Esophagus squamous epithelium (tissue), 5 donors: ENCODE data around the gene NFATC4. TPM values are rescaled to one million over a fixed set of nuclear protein-coding genes. Genes with fewer than 3 reads are reported as not detected.

Source experiments
- DNase-seq: peaks from one replicate; lab custom pipeline; 2025; lab: John Stamatoyannopoulos, UW
- H3K27ac ChIP-seq, 4 donors: fragments of 200-600 bp; sonication (generic); one replicate each; pipeline ENCODE4 v1.5.1; 2016 to 2019; ENCODE audit warnings: mild to moderate bottlenecking in 1 of 4
- H3K27me3 ChIP-seq, 4 donors: fragments of 200-600 bp; sonication (generic); 1 replicate in 3 of 4; 2 replicates in 1 of 4; pipeline versions ENCODE4 v1.5.1 to v1.6.0; 2017 to 2021; ENCODE audit warnings: antibody characterized with exemption in 1 of 4
- H3K36me3 ChIP-seq, 3 donors: fragments of 200-600 bp; sonication (generic); one replicate each; pipeline ENCODE4 v1.5.1; 2016 to 2019
- H3K4me1 ChIP-seq, 3 donors: fragments of 200-600 bp; sonication (generic); one replicate each; pipeline ENCODE4 v1.5.1; 2017 to 2019
- H3K4me3 ChIP-seq, 4 donors: fragments of 200-600 bp; sonication (generic); 1 replicate in 3 of 4; 2 replicates in 1 of 4; pipeline ENCODE4 v1.5.1; 2016 to 2019; ENCODE audit warnings: mild to moderate bottlenecking in 2 of 4, moderate library complexity in 1 of 4
- H3K9me3 ChIP-seq, 3 donors: fragments of 200-600 bp; sonication (generic); one replicate each; pipeline ENCODE4 v1.5.1; 2016 to 2019
- POLR2A ChIP-seq, 4 donors: fragments of 450-650 bp; IDR thresholded peaks; one replicate each; pipeline ENCODE4 v1.6.1; 2017; ENCODE audit warnings: antibody characterized with exemption in 4 of 4, mild to moderate bottlenecking in 4 of 4, moderate library complexity in 3 of 4
- WGBS, 2 donors: methylation state at CpG; one replicate each; pipeline ENCODE4 v1.1.5; 2018; 5-methylcytosine and 5-hydroxymethylcytosine counted together
- intact Hi-C: fragments of 100-400 bp; cut with DNase I; formaldehyde crosslinking; loops from one replicate; pipeline ENCODE4 v1.15.0; 2022
- total RNA-seq, 4 donors: library from RNA; depleted of rRNA; stranded (reverse); fragments of >200 nt; gene quantifications; one replicate each; pipeline ENCODE4 v1.1.0, GENCODE V29; 2016
- TF ChIP-seq, protein P1 (sequence below), 6 experiments: fragments of 450-650 bp in 4 of 6; fragments of 200-600 bp in 2 of 6; sonication (generic) in 2 of 6; IDR thresholded peaks; one replicate each; pipeline ENCODE4 v1.5.1; 2016 to 2019; ENCODE audit warnings: antibody characterized with exemption in 6 of 6, mild to moderate bottlenecking in 4 of 6, moderate library complexity in 4 of 6
- donor health status: DM: yes; HTN: yes; CAD: no.

The NFATC4 gene
- total RNA-seq, 4 donors from 2014 or later = 2.7 to 22.5 (median 9.2) TPM

DNA sequence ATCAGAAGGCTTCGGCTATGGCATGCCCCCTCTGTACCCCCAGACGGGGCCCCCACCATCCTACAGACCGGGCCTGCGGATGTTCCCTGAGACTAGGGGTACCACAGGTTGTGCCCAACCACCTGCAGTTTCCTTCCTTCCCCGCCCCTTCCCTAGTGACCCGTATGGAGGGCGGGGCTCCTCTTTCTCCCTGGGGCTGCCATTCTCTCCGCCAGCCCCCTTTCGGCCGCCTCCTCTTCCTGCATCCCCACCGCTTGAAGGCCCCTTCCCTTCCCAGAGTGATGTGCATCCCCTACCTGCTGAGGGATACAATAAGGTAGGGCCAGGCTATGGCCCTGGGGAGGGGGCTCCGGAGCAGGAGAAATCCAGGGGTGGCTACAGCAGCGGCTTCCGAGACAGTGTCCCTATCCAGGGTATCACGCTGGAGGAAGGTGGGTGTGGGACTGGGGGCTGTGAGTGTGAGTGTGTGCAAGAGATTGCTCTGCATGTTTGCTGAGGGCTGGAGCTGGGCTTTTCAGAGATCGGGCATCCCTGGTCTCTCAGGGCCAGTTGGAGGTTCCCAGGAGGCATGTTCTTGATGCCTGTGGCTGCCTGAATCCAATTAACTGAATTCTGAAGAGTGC lies 8.6 kb downstream of the NFATC4 start:
- intact Hi-C loops = no loop called here
- DNase-seq = no peak
- Histone ChIP-seq H3K4me3 (no peak overlapping the region), H3K27me3 (no peaks in the 10 kb centered on the region), H3K4me1 (peaks cover 17 to 71% (median 20%) of the 10 kb centered on the region in 3 donors), H3K27ac (no peak overlapping the region), H3K36me3 (peaks cover 0 to 37% (median 0%) of the 10 kb centered on the region in 3 donors), H3K9me3 (no peaks in the 10 kb centered on the region)
- TF ChIP-seq, protein P1, sequence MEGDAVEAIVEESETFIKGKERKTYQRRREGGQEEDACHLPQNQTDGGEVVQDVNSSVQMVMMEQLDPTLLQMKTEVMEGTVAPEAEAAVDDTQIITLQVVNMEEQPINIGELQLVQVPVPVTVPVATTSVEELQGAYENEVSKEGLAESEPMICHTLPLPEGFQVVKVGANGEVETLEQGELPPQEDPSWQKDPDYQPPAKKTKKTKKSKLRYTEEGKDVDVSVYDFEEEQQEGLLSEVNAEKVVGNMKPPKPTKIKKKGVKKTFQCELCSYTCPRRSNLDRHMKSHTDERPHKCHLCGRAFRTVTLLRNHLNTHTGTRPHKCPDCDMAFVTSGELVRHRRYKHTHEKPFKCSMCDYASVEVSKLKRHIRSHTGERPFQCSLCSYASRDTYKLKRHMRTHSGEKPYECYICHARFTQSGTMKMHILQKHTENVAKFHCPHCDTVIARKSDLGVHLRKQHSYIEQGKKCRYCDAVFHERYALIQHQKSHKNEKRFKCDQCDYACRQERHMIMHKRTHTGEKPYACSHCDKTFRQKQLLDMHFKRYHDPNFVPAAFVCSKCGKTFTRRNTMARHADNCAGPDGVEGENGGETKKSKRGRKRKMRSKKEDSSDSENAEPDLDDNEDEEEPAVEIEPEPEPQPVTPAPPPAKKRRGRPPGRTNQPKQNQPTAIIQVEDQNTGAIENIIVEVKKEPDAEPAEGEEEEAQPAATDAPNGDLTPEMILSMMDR (IDR thresholded peaks at IDR 0.05) = no peak
- TF ChIP-seq POLR2A (IDR thresholded peaks at IDR 0.05) = no peak
- WGBS, 2 donors = 74 to 84% methylated on average over 5 to 8 of the region's 16 CpGs

DNA sequence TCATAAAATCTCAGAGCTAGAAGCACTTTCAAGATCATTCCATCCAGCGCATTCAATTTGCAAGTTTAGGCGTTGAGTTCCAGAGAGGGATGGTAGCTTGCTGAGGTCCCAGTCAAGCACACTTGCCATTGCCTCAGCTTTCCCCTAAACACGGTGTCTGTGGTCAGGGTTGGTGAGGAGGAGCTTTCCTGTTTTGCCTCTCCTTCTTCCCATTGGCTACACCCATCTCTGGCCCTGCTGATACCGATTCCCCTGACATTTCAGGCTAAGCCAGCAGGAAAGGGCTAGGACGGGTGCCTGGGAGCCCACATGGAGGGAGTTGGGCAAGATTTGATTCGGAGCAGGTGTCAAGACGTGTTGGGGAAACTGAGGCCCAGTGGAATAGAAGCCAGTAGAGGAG lies 9.1 kb downstream of the NFATC4 start:
- Histone ChIP-seq H3K27ac (no peak overlapping the region), H3K4me1 (peaks cover 17 to 71% (median 20%) of the 10 kb centered on the region in 3 donors), H3K9me3 (no peaks in the 10 kb centered on the region), H3K4me3 (no peak overlapping the region), H3K36me3 (peaks cover 0 to 37% (median 0%) of the 10 kb centered on the region in 3 donors), H3K27me3 (no peaks in the 10 kb centered on the region)
- no peak for TF ChIP-seq POLR2A (IDR thresholded peaks at IDR 0.05)
- TF ChIP-seq, protein P1 (IDR thresholded peaks at IDR 0.05) = no peak
- intact Hi-C loops = no loop called here
- no peak for DNase-seq
- 70 to 80% methylated on average over 6 to 7 of the region's 7 CpGs for WGBS, 2 donors

DNA sequence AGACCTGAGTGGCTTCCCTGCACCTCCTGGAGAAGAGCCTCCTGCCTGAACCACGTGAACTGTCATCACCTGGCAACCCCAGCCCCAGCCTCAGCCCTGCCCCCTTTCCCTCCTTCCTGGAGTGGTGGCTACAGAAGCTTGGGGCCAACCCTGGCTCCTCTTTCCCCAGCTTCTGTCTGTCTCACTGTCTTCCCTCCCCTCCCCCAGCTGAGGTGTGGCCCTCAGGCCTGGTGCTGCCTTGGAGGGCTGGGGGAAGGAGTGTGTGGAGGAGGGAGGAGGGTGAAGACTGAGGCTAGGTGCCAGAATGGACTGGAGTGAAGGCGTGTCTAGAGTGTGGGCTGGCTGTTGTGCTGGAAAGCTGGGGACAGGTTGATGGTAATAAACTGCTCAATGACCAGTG lies 9.7 kb downstream of the NFATC4 start:
- Histone ChIP-seq H3K4me1 (peaks cover 17 to 71% (median 20%) of the 10 kb centered on the region in 3 donors), H3K9me3 (no peaks in the 10 kb centered on the region), H3K4me3 (no peak overlapping the region), H3K36me3 (peaks cover 0 to 37% (median 0%) of the 10 kb centered on the region in 3 donors), H3K27me3 (no peaks in the 10 kb centered on the region), H3K27ac (peak overlapping the region in 2 of 4 donors; percentile 11 to 68)
- intact Hi-C loops = no loop called here
- TF ChIP-seq, protein P1 (IDR thresholded peaks at IDR 0.05) = no peak
- no peak for TF ChIP-seq POLR2A (IDR thresholded peaks at IDR 0.05)
- DNase-seq = no peak
- WGBS, 2 donors = 45 to 56% methylated on average over 2 of the region's 2 CpGs

DNA sequence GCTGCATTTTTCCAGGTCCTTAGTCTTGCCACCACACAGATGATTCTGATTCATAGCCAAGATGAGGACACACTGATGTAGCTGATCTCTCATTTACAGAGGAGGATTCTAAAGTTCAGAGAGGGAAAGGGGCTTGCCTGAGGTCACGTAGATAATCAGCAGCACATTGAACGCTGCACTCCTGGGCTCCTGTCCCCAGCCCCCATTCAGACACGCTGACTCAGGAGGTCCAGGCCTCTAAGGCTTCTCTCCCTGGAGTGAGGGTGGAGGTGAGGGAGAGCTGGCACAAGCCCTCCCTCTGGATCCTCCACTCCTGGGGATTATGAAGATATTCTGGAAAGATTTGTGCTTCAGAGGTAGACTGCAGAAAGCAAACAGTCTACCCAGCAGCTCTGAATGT lies 10.3 kb downstream of the NFATC4 start:
- 56% methylated on average over 3 of the region's 3 CpGs; no CpG with 5 or more reads in 1 of the 2 donors for WGBS, 2 donors
- no peak for TF ChIP-seq POLR2A (IDR thresholded peaks at IDR 0.05)
- TF ChIP-seq, protein P1 (IDR thresholded peaks at IDR 0.05) = no peak
- Histone ChIP-seq H3K36me3 (peaks cover 0 to 32% (median 0%) of the 10 kb centered on the region in 3 donors), H3K4me3 (no peak overlapping the region), H3K4me1 (peaks cover 17 to 66% (median 20%) of the 10 kb centered on the region in 3 donors), H3K9me3 (no peaks in the 10 kb centered on the region), H3K27ac (peak overlapping the region; percentile 21 to 68 (median 48)), H3K27me3 (no peaks in the 10 kb centered on the region)
- intact Hi-C loops = no loop called here
- DNase-seq = no peak
